ENCODE measurements around the gene PSMD5.

PSMD5 gene

GRCh38 chr9:120874226-120875194 is 31.8 kb upstream of the PSMD5 start:
- DNase-seq = no peak

GRCh38 chr9:120873512-120873911 is 30.8 kb upstream of the PSMD5 start:
- no peak for DNase-seq

GRCh38 chr9:120872791-120873502 is 30.2 kb upstream of the PSMD5 start:
- DNase-seq = no peak

GRCh38 chr9:120870206-120870605 is 27.5 kb upstream of the PSMD5 start:
- no peak for DNase-seq

GRCh38 chr9:120869726-120870125 is 27.0 kb upstream of the PSMD5 start:
- no peak for DNase-seq

- DNase-seq = no peak
Observed at GRCh38 chr9:120869360-120869687, 26.6 kb upstream of the PSMD5 start.

- no peak for DNase-seq
Observed at GRCh38 chr9:120868676-120869359, 26.1 kb upstream of the PSMD5 start.

GRCh38 chr9:120868339-120868675 is 25.6 kb upstream of the PSMD5 start:
- DNase-seq = no peak

- no peak for DNase-seq
Observed at GRCh38 chr9:120867676-120868338, 25.1 kb upstream of the PSMD5 start.

GRCh38 chr9:120866651-120867050 is 23.9 kb upstream of the PSMD5 start:
- DNase-seq = no peak

GRCh38 chr9:120865809-120866208 is 23.1 kb upstream of the PSMD5 start:
- no peak for DNase-seq

GRCh38 chr9:120865176-120865575 is 22.5 kb upstream of the PSMD5 start:
- DNase-seq = no peak

GRCh38 chr9:120864719-120865118 is 22.0 kb upstream of the PSMD5 start:
- no peak for DNase-seq

GRCh38 chr9:120863833-120864232 is 21.1 kb upstream of the PSMD5 start:
- no peak for DNase-seq

- DNase-seq = no peak
Observed at GRCh38 chr9:120862452-120862851, 19.7 kb upstream of the PSMD5 start.

- no peak for DNase-seq
Observed at GRCh38 chr9:120861935-120862334, 19.2 kb upstream of the PSMD5 start.

GRCh38 chr9:120860083-120860482 is 17.4 kb upstream of the PSMD5 start:
- DNase-seq = no peak

GRCh38 chr9:120859361-120859760 is 16.6 kb upstream of the PSMD5 start:
- DNase-seq = no peak

GRCh38 chr9:120857902-120858301 is 15.2 kb upstream of the PSMD5 start:
- DNase-seq = no peak

GRCh38 chr9:120857481-120857880 is 14.8 kb upstream of the PSMD5 start:
- DNase-seq = peak in 1 of 2 experiments; percentile 36

- peak; percentile 68 to 83 for DNase-seq
Observed at GRCh38 chr9:120856700-120857099, 14.0 kb upstream of the PSMD5 start.

GRCh38 chr9:120855827-120856670 is 13.3 kb upstream of the PSMD5 start:
- peak; percentile 71 to 91 for DNase-seq
